ENCODE results near the gene ZMAT2. TPM values are rescaled to one million over a fixed set of nuclear protein-coding genes. Genes with fewer than 3 reads are reported as not detected.

The ZMAT2 gene
- total RNA-seq, 6 experiments from 2014 or later, result 11.6 to 26.4 (median 18.0) TPM

DNA sequence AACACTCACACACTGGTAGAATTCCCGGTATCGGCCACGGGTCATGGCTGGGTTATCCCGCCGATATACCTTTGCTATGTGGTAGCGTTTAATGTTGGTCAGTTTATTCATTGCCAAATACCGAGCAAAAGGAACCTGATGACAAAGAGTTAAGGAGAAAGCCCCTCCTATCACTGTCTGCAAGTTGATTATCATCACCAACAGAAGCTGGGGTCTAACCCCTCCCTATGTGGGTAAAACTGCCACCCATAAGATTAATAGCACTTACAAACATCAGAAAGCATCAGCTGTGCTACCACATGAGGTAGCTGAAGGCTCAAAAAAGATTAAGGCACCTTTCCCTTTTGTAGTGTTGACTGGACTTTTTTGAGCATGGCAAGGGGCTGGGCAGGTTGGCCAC lies 21.3 kb upstream of the ZMAT2 start:
- TF ChIP-seq POLR2A (IDR thresholded peaks at IDR 0.05), result no peak
- TF ChIP-seq, protein P1, sequence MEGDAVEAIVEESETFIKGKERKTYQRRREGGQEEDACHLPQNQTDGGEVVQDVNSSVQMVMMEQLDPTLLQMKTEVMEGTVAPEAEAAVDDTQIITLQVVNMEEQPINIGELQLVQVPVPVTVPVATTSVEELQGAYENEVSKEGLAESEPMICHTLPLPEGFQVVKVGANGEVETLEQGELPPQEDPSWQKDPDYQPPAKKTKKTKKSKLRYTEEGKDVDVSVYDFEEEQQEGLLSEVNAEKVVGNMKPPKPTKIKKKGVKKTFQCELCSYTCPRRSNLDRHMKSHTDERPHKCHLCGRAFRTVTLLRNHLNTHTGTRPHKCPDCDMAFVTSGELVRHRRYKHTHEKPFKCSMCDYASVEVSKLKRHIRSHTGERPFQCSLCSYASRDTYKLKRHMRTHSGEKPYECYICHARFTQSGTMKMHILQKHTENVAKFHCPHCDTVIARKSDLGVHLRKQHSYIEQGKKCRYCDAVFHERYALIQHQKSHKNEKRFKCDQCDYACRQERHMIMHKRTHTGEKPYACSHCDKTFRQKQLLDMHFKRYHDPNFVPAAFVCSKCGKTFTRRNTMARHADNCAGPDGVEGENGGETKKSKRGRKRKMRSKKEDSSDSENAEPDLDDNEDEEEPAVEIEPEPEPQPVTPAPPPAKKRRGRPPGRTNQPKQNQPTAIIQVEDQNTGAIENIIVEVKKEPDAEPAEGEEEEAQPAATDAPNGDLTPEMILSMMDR (IDR thresholded peaks at IDR 0.05), result no peak
- no peaks in the 10 kb centered on the region for H3K4me1 ChIP-seq
- intact Hi-C loops (cut with DNase I), result no loop called here
- DNase-seq (no peak), ATAC-seq (no peak)
- no peaks in the 10 kb centered on the region for H3K9me3 ChIP-seq
- no peaks in the 10 kb centered on the region for H3K27me3 ChIP-seq
- no peak overlapping the region for H3K27ac ChIP-seq
- H3K4me3 ChIP-seq, result no peak overlapping the region
- WGBS (ENCODE audit: insufficient coverage, low coverage, low lambda C conversion rate, missing lambda C conversion rate), result 100% methylated on average over 6 of the region's 7 CpGs
- H3K36me3 ChIP-seq, result peaks cover 0 to 81% (median 14%) of the 10 kb centered on the region in 4 donors

DNA sequence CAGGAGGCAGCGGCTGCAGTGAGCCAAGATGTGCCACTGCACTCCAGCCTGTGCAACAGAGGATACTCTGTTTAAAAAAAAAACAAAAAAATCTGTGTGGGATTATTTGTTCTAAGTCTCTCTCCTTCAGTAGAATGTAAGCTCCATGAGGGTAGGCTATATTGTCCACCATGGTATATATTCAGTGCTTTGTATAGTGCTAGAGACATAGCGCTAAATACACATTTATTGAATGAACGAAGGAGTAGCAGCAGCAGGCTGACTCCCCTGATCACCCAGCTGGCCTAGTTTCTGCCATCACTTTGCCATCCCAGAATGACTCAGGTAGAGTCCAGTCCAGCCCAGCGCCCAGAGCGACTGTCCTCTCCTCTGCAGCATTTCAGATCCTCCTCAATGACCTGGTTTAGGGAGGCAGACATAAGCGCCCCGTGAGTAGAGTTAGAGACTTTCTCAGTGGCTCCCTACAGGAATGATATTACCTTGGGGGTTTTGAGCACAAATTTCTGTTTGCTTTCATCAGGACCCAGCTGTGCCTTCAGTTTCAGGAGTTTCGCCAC lies 9.8 kb upstream of the ZMAT2 start:
- intact Hi-C loops (cut with DNase I), result no loop called here
- ATAC-seq (peak in 1 of 4 donors; percentile 11), DNase-seq (no peak)
- H3K36me3 ChIP-seq, result peaks cover 0 to 37% (median 10%) of the 10 kb centered on the region in 4 donors
- WGBS (ENCODE audit: insufficient coverage, low coverage, low lambda C conversion rate, missing lambda C conversion rate), result 73% methylated on average over 4 of the region's 8 CpGs
- no peaks in the 10 kb centered on the region for H3K27me3 ChIP-seq
- H3K27ac ChIP-seq, result peak overlapping the region; percentile 56 to 59 (median 56)
- TF ChIP-seq, protein P1 (IDR thresholded peaks at IDR 0.05), result no peak
- no peak for TF ChIP-seq POLR2A (IDR thresholded peaks at IDR 0.05)
- H3K9me3 ChIP-seq, result no peaks in the 10 kb centered on the region
- H3K4me1 ChIP-seq, result peaks cover 0 to 14% (median 7%) of the 10 kb centered on the region in 4 donors
- H3K4me3 ChIP-seq, result peak overlapping the region; percentile 62 to 83 (median 82)

DNA sequence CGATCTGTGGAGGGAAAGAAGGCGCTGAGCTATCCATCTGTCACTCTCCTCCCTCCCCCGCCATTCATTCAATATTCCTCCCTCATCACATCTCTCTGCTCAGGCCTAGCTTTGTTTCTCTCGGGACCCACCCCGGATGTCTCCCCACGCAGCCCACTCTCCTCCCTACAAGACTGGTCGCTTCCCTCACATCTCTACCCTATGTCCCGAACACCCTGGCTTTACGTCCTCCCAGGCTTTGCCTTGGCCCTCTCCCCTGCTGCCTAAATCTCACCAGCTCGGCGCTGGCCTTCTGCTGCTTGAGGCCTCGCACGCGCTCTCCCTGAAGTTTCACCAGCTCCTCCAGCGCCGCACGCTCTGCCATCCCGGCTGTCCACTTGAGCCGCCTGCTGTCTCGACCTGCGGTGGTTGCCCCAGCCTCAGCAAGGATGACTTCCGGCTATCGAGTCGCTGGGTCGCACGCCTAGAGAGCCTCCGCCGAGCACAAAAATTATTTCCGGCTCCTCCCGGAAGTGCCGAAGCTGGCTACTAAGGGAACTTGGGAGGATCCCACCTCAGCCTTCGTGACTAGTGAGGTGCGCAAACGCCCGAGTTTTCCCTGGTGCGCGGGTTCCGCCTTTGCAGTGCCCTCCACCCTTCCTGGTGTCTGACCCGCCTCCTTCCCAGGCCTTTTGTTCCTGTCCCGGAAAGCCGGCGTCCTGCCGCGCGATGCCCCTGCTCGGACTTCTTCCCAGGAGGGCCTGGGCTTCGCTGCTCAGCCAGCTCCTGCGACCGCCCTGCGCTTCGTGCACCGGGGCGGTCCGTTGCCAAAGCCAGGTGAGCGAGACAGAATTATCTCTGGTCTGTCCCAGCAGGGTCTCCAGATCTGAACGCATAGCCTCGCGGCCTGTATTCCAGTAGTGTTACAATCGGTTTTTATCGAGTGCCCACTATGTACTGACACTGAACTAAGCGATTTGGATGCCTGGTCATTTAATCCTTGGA lies 9.0 kb upstream of the ZMAT2 start, which contains the start of the genes HARS1 and HARS2:
Gene HARS1 (minus strand): TSS at position 430 of the 984 bp plus-strand sequence. CDS start 66 bp downstream, at position 364.
Gene HARS2 (plus strand): TSS at position 515 of the 984 bp plus-strand sequence. CDS start 194 bp downstream, at position 709.
- no peaks in the 10 kb centered on the region for H3K9me3 ChIP-seq
- intact Hi-C loops (cut with DNase I), result no loop called here
- peak; percentile 90 to 94 (median 93) for DNase-seq
- H3K4me1 ChIP-seq, result peaks cover 0 to 14% (median 7%) of the 10 kb centered on the region in 4 donors
- H3K36me3 ChIP-seq, result peaks cover 0 to 44% (median 14%) of the 10 kb centered on the region in 4 donors
- peak within 1 kb of the TSS; percentile 62 to 83 (median 82) for H3K4me3 ChIP-seq
- H3K27me3 ChIP-seq, result no peaks in the 10 kb centered on the region
- WGBS (ENCODE audit: insufficient coverage, low coverage, low lambda C conversion rate, missing lambda C conversion rate), result 0% methylated on average over 39 of the region's 61 CpGs
- H3K27ac ChIP-seq, result peak within 1 kb of the TSS; percentile 56 to 59 (median 56)
- ATAC-seq, result peak; percentile 98
- TF ChIP-seq, protein P1 (IDR thresholded peaks at IDR 0.05), result no peak
- peak; percentile 78 for TF ChIP-seq POLR2A (IDR thresholded peaks at IDR 0.05)

DNA sequence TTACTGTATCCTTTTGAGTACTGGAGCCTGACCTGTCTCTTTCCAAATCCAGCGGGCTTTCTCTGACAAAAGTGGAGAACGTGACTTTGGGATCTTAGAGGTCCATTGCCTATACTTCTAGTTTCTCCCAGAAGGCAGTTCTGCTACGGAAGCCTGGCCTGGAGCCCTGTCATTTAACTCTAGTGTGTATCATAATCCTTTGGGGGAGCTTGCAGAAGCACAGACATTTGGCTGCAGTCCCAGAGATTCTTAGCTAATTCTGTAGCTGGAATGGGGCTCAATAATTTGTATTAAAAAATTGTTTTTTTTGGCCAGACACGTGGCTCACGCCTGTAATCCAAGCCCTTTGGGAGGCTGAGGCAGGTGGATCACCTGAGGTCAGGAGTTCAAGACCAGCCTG lies 6.0 kb upstream of the ZMAT2 start:
- Histone ChIP-seq H3K4me3 (no peak overlapping the region), H3K27me3 (no peaks in the 10 kb centered on the region), H3K4me1 (peaks cover 0 to 14% (median 7%) of the 10 kb centered on the region in 4 donors), H3K9me3 (no peaks in the 10 kb centered on the region), H3K27ac (no peak overlapping the region), H3K36me3 (peaks cover 10 to 59% (median 30%) of the 10 kb centered on the region in 4 donors)
- intact Hi-C loops (cut with DNase I), result no loop called here
- WGBS (ENCODE audit: insufficient coverage, low coverage, low lambda C conversion rate, missing lambda C conversion rate), result 90% methylated on average over 2 of the region's 5 CpGs
- DNase-seq, result no peak
- TF ChIP-seq POLR2A (IDR thresholded peaks at IDR 0.05), result no peak
- TF ChIP-seq, protein P1 (IDR thresholded peaks at IDR 0.05), result no peak
- no peak for ATAC-seq

Measured in right lobe of liver (tissue), 6 donors.